ENCODE results near the gene CGA.

DNA sequence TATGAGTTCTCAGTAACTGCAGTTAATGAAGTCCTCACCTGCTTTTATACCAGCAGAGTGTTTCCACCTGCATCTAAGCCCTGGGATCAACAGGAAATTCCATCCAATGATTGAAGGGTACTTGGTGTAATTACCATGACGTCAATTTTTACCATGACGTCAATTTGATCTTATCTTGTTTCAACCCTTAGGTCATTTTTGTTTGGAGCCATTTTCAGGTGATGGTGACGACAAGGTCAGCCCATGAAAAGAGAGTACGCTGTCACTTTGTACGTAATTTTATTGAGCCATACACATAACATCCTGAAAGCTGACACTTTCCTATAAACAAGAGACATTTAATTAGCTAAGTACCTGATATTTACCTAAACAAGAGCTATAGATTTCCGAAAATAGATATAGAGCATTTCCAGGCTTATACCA is at the start of gene CGA:
- TF ChIP-seq, protein P1, sequence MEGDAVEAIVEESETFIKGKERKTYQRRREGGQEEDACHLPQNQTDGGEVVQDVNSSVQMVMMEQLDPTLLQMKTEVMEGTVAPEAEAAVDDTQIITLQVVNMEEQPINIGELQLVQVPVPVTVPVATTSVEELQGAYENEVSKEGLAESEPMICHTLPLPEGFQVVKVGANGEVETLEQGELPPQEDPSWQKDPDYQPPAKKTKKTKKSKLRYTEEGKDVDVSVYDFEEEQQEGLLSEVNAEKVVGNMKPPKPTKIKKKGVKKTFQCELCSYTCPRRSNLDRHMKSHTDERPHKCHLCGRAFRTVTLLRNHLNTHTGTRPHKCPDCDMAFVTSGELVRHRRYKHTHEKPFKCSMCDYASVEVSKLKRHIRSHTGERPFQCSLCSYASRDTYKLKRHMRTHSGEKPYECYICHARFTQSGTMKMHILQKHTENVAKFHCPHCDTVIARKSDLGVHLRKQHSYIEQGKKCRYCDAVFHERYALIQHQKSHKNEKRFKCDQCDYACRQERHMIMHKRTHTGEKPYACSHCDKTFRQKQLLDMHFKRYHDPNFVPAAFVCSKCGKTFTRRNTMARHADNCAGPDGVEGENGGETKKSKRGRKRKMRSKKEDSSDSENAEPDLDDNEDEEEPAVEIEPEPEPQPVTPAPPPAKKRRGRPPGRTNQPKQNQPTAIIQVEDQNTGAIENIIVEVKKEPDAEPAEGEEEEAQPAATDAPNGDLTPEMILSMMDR (IDR thresholded peaks at IDR 0.05) = no peak
- no peak for TF ChIP-seq POLR2A (IDR thresholded peaks at IDR 0.05)

Data from uterus (tissue), 2 donors.